GM12875 (cell line): Measurements from ENCODE around the gene VSTM2B.

ENCODE experiments used
- H3K4me3 ChIP-seq: one replicate; pipeline ENCODE4 v1.5.1; 2011; ENCODE audit warnings: low read depth, low read length, control low read depth
- CTCF ChIP-seq: IDR thresholded peaks from 2 replicates; pipeline ENCODE4 v1.5.1; 2011; ENCODE audit warnings: low read depth, mild to moderate bottlenecking, control low read depth, inconsistent platforms, low read length, moderate library complexity, borderline replicate concordance; ENCODE audit not compliant: insufficient read depth

Gene VSTM2B

GRCh38 chr19:29569038-29569911, 43.5 kb downstream of the VSTM2B start:
- TF ChIP-seq CTCF = no peak
- no peak overlapping the region for H3K4me3 ChIP-seq

- H3K4me3 ChIP-seq = no peak overlapping the region
- TF ChIP-seq CTCF = no peak
Measured at GRCh38 chr19:29571181-29571580, 45.4 kb downstream of the VSTM2B start.

GRCh38 chr19:29573486-29573885, 47.7 kb downstream of the VSTM2B start:
- H3K4me3 ChIP-seq = no peak overlapping the region
- no peak for TF ChIP-seq CTCF

GRCh38 chr19:29574510-29574909, 48.7 kb downstream of the VSTM2B start:
- no peak overlapping the region for H3K4me3 ChIP-seq
- no peak for TF ChIP-seq CTCF

DNA sequence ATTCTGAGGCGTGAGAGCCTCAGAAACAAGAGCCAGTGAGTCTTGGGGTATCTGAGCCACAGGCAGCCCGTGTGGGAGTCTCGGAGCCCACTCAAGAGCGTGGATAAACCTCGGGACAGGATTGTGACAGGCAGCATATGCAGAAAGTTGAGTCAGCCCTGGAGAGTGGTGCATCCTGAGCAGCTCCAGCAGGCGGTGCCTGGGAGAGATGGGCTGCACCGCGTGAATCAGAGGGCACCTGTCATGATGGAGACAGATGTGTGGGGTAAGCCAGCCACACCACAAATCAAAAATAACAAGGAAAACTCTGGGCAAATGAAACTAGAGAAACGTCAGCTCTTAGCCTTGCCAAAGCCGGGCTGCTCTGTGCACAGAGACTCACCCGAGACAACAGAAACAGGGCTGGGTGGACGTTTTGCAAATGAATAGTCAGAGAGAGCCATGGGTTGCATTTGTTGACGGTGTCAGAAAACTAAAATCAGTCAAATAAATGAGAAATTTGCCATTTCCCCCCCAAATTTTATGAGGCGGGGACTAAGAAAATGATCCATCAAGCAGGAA, 50.3 kb downstream of the VSTM2B start:
- H3K4me3 ChIP-seq = no peak overlapping the region
- no peak for TF ChIP-seq CTCF

- no peak for TF ChIP-seq CTCF
- H3K4me3 ChIP-seq = no peak overlapping the region
Measured at GRCh38 chr19:29576761-29577648, 51.2 kb downstream of the VSTM2B start.

DNA sequence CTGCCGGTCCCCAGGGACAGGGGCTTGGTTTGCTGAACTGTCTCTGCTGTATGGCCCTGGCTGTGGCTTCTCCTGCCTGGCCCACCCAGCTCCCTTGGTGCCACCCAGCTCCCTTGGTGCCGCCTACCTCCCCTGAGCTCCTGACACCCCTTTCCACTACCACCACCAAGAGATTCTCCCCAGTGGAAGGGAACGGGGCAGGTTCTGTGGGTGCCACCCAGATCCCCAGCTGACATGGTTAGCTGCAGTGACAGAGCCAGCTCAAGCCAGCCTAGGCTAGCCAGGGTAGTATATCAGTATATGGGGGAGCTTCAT, 51.8 kb downstream of the VSTM2B start:
- TF ChIP-seq CTCF = no peak
- no peak overlapping the region for H3K4me3 ChIP-seq
